Measurements from ENCODE around the gene ARHGAP1. TPM values are rescaled to one million over a fixed set of nuclear protein-coding genes. Genes with fewer than 3 reads are reported as not detected.

ARHGAP1 gene
- polyA plus RNA-seq, 2 of the 4 experiments (the other 2 are of a cell fraction), result 17.2 to 35.2 TPM

DNA sequence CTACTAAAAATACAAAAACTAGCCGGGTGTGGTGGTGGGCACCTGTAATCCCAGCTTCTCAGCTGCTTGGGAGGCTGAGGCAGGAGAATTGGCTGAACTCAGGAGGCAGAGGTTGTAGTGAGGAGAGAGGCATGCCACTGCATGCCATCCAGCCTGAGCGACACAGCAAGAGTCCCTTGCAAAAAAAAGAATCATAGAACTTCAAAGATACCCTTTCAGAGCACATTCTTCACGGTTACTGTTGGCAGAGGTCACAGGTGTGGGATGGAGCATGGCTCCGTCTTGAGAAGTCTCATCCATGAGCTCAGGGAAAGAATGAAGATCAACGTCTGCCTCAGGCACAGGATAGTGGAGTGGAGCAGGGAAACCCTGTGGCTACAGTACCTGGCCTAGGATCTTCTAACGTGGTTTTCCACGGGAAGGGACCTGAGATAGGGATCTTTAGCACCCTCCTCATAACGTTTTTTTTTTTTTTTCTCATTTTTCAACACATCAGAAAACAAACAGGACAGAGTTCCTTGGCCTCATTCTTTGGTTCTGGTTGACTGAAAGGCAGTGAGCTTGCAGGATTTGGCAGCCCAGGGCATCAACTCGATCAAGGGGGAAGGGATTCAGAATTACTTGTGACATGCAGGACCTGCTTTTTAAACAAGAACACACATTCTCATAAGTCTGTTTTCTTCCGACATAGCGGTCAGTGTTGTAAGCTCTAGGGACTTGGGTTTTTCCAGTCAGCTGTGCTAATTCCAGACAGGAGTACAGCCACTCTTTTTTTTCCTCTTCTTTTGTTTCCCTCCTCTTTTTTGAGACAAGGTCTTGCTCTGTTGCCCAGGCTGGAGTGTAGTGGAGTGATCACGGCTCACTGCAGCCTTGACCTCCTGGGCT, 41.4 kb upstream of the ARHGAP1 start:
- Histone ChIP-seq H3K4me1 (no peaks in the 10 kb centered on the region), H3K4me2 (no peak overlapping the region), H3K9me3 (no peaks in the 10 kb centered on the region), H3K27ac (no peak overlapping the region), H3K4me3 (no peak overlapping the region)
- no peak for DNase-seq (ENCODE audit: low read depth in 1 of 2, low spot score in 1 of 2)
- no peak for FAIRE-seq
- whole genome bisulfite sequencing (ENCODE audit: missing lambda C conversion rate), result 79% methylated on average over 12 of the region's 12 CpGs
- ATAC-seq, result no peak
- ChIA-PET CTCF (interaction anchor here (0.6 to 1.2 kb wide), 2 partner anchors 11 to 170 kb away, joined by 3 read pairs; no protein-coding TSS in a partner anchor), POLR2A (no interaction called here)
- TF ChIP-seq, protein P1, sequence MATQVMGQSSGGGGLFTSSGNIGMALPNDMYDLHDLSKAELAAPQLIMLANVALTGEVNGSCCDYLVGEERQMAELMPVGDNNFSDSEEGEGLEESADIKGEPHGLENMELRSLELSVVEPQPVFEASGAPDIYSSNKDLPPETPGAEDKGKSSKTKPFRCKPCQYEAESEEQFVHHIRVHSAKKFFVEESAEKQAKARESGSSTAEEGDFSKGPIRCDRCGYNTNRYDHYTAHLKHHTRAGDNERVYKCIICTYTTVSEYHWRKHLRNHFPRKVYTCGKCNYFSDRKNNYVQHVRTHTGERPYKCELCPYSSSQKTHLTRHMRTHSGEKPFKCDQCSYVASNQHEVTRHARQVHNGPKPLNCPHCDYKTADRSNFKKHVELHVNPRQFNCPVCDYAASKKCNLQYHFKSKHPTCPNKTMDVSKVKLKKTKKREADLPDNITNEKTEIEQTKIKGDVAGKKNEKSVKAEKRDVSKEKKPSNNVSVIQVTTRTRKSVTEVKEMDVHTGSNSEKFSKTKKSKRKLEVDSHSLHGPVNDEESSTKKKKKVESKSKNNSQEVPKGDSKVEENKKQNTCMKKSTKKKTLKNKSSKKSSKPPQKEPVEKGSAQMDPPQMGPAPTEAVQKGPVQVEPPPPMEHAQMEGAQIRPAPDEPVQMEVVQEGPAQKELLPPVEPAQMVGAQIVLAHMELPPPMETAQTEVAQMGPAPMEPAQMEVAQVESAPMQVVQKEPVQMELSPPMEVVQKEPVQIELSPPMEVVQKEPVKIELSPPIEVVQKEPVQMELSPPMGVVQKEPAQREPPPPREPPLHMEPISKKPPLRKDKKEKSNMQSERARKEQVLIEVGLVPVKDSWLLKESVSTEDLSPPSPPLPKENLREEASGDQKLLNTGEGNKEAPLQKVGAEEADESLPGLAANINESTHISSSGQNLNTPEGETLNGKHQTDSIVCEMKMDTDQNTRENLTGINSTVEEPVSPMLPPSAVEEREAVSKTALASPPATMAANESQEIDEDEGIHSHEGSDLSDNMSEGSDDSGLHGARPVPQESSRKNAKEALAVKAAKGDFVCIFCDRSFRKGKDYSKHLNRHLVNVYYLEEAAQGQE (IDR thresholded peaks at IDR 0.05), result no peak
- TF ChIP-seq, protein P2, sequence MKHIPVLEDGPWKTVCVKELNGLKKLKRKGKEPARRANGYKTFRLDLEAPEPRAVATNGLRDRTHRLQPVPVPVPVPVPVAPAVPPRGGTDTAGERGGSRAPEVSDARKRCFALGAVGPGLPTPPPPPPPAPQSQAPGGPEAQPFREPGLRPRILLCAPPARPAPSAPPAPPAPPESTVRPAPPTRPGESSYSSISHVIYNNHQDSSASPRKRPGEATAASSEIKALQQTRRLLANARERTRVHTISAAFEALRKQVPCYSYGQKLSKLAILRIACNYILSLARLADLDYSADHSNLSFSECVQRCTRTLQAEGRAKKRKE (CRISPR knock-in tag; IDR thresholded peaks at IDR 0.05; ENCODE audit: low read depth), result no peak
- TF ChIP-seq GATA3 (IDR thresholded peaks at IDR 0.05; ENCODE audit: borderline replicate concordance), result no peak
- TF ChIP-seq CBX8 (IDR thresholded peaks at IDR 0.05), result no peak
- no peak for TF ChIP-seq MAZ (IDR thresholded peaks at IDR 0.05; ENCODE audit: borderline replicate concordance, low read depth, low read length)
- no peak for TF ChIP-seq ZFP36 (IDR thresholded peaks at IDR 0.05; ENCODE audit: borderline replicate concordance, partially characterized antibody)
- TF ChIP-seq EHMT2 (IDR thresholded peaks at IDR 0.05; ENCODE audit: low read depth), result no peak
- TF ChIP-seq ESRRA (IDR thresholded peaks at IDR 0.05; ENCODE audit: borderline replicate concordance, low read length), result no peak
- TF ChIP-seq KDM5A (IDR thresholded peaks at IDR 0.05), result no peak
- TF ChIP-seq CBX2 (IDR thresholded peaks at IDR 0.05; ENCODE audit: borderline replicate concordance, low read depth), result no peak
- no peak for TF ChIP-seq ZSCAN20 (CRISPR knock-in tag; IDR thresholded peaks at IDR 0.05)
- TF ChIP-seq, protein P3, sequence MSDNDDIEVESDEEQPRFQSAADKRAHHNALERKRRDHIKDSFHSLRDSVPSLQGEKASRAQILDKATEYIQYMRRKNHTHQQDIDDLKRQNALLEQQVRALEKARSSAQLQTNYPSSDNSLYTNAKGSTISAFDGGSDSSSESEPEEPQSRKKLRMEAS (IDR thresholded peaks at IDR 0.05), result no peak
- no peak for TF ChIP-seq CEBPB (IDR thresholded peaks at IDR 0.05)
- TF ChIP-seq, protein P4, sequence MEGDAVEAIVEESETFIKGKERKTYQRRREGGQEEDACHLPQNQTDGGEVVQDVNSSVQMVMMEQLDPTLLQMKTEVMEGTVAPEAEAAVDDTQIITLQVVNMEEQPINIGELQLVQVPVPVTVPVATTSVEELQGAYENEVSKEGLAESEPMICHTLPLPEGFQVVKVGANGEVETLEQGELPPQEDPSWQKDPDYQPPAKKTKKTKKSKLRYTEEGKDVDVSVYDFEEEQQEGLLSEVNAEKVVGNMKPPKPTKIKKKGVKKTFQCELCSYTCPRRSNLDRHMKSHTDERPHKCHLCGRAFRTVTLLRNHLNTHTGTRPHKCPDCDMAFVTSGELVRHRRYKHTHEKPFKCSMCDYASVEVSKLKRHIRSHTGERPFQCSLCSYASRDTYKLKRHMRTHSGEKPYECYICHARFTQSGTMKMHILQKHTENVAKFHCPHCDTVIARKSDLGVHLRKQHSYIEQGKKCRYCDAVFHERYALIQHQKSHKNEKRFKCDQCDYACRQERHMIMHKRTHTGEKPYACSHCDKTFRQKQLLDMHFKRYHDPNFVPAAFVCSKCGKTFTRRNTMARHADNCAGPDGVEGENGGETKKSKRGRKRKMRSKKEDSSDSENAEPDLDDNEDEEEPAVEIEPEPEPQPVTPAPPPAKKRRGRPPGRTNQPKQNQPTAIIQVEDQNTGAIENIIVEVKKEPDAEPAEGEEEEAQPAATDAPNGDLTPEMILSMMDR (IDR thresholded peaks at IDR 0.05), result no peak
- no peak for TF ChIP-seq EHF (CRISPR knock-in tag; IDR thresholded peaks at IDR 0.05)
- TF ChIP-seq RCOR1 (IDR thresholded peaks at IDR 0.05; ENCODE audit: low read depth, low read length), result no peak
- no peak for TF ChIP-seq RFX5 (IDR thresholded peaks at IDR 0.05)
- no peak for TF ChIP-seq FOSB (CRISPR knock-in tag; IDR thresholded peaks at IDR 0.05)

DNA sequence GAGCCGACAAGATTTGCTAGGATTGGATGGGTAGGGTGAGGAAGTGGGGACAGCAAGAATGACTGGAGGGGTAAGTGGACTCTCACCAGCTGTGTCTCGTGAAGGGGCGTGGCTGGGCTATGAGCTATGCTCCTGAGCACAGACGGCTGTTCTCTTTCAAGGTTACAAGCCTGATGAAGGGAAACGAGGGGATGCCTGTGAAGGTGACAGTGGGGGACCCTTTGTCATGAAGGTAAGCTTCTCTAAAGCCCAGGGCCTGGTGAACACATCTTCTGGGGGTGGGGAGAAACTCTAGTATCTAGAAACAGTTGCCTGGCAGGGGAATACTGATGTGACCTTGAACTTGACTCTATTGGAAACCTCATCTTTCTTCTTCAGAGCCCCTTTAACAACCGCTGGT, 38.5 kb upstream of the ARHGAP1 start:
- Histone ChIP-seq H3K9me3 (no peaks in the 10 kb centered on the region), H3K4me2 (no peak overlapping the region), H3K4me3 (no peak overlapping the region), H3K27ac (no peak overlapping the region), H3K4me1 (no peaks in the 10 kb centered on the region)
- no peak for FAIRE-seq
- ChIA-PET CTCF (interaction anchor here (1.3 kb wide), 1 partner anchor 9 kb away, joined by 3 read pairs; no protein-coding TSS in a partner anchor), POLR2A (interaction anchor here (0.5 kb wide), 1 partner anchor 163 kb away, joined by 3 read pairs; no protein-coding TSS in a partner anchor)
- DNase-seq (ENCODE audit: low read depth in 1 of 2, low spot score in 1 of 2), result no peak
- ATAC-seq, result no peak
- 87% methylated on average over 6 of the region's 6 CpGs for WGBS (ENCODE audit: missing lambda C conversion rate)
- TF ChIP-seq CHD4 (IDR thresholded peaks at IDR 0.05; ENCODE audit: borderline replicate concordance) (no peak), NFE2L2 (conservative IDR thresholded peaks at IDR 0.05; ENCODE audit: low read length) (no peak), JUN (IDR thresholded peaks at IDR 0.05) (no peak), POLR2AphosphoS2 (conservative IDR thresholded peaks at IDR 0.05; ENCODE audit: low read length) (no peak)
